ENCODE data around the gene TNIK.

Gene TNIK

DNA sequence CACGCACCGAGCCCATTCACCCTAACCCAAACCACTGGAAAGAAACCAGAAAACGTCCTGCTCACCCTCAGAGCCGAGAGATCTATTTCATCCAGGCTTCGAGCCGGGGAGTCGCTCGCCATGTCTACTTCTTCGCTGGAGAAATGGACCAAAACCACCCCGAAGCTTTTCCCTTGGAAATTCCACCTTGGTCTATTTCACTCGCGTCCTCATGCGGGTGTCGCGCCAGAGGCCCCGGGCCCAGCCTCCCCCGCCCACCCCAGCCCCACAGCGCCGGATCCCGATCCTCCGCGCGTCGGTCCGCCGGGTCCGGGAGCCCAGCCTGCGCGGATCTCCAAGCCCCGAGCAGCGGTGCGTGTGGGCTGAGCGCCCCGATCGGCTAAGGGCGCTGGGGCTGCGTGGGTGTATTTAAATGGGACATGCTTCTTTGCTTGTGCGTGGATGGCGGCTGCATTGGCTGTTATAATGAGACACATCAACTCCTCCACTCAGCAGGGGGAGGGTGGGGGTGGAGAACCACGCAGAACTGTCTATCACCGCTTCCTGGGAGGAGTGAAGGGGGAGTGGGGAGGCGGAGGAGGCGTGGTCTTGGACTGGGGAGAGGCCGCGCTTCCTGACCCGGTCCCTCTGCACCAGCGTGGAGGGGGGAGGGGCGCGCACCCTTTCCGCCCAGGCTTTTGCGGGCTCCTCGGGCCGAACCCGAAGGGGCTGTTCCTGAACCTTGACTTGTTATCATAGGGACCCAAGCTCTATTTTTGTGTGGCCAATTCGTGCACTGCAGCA, at the start of gene TNIK:
TSS of gene TNIK (minus strand) at position 464 of the 783 bp plus-strand sequence. CDS start at position 122, 342 bp downstream.
- DNase-seq, result no peak

DNA sequence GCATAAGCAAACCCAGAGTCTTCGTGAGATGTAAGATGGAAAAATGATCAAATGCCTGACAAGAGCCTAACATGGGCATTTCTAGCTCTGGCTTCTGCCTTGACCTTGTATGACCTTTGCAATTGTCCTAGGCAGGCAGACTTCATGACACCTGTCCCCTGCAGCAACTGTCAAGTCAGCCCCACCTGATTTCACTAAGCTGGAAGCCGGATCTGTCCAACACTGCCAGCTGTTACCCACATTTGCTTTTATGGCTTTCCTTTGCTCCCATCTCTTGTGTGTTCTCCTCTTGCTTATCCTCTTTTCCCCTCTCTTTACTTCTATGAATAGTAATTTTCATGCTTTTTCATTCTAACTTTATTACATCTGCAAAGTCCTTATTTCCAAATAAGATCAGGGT, 48.5 kb upstream of the TNIK start:
- DNase-seq, result no peak

DNA sequence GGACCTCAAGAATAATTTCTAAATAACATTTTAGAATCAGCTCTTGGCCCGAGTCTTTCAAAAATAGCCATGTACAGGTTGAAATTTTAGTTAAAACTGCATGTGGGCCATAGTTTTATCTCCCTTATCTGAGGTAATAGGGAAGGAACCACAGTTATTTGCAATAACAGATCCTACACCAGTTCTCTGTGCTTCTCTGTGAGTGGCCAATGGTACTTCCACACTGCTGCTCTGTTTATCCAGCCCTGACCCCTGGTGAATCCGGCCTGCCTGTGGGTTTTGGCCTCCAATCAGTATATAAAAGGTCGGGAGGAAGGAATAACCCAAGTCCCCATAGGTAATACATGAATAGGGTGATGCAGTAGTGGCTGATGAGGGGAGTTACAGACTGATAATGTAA, 48.0 kb upstream of the TNIK start:
- no peak for DNase-seq

DNA sequence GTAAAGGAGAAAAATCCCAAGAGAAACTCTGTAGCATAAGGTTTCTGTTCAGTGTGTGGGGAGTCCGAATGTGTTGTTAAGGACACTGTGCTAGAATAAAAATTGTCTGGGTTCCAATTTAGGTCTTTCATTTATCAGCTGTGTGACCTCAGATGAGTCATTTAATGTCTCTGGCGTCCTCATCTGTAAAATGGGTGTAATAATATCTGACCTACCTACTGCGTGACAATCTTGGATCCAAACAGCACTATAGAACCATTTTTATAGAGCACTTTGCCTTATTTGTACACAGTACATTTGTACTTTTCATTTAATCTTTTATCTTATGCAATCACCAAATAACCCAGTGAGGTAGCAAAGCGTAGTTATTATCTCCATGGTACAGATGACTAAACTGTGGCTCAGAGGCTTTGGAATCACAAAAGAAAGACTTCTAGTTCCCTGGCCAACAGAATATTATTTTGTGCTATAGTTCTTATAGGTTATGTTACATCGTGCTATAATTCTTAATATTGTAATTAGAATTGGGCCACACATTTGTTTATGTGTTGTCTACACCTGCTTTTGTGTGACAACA, 46.6 kb upstream of the TNIK start:
- DNase-seq, result no peak

DNA sequence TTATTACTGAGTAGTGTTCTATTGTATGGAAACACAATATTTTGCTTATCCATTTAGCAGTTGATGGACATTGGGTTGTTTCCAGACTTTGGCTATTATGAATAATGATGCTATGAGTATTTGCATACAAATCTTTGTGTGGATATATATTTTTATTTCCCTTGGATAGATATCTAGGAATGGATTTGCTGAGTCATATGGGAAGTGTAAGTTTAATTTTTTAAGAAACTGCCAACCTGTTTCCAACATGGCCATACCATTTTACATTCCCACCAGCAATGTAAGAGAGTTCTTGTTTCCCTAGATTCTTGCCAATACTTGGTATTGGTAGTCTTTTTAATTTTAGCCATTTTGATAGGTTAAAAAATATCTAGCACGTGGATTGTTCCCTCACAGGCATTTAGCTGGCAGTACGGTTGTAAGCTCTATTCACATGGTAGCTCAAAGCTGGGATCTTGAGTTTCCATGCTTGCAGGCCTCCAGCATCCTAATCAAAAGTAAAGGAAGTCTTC, 45.7 kb upstream of the TNIK start:
- no peak for DNase-seq

DNA sequence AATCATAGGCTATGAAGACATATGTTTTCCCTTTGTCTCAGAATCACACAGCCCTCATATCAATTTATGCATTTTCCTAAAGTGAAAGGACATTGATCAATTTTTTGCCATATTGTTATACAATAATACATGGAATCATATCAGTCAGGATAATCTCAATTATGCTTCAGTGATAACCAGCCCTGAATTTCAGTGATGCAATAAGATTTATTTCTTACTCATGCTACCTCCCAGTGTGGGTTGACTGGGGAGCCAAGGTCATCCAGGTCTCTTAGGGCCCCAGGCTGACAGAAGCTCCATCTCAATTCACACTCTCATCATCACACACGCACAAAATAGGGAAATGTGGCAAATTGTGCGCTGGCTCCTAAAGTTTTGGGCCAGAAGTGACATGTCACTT, 44.2 kb upstream of the TNIK start:
- DNase-seq, result no peak

DNA sequence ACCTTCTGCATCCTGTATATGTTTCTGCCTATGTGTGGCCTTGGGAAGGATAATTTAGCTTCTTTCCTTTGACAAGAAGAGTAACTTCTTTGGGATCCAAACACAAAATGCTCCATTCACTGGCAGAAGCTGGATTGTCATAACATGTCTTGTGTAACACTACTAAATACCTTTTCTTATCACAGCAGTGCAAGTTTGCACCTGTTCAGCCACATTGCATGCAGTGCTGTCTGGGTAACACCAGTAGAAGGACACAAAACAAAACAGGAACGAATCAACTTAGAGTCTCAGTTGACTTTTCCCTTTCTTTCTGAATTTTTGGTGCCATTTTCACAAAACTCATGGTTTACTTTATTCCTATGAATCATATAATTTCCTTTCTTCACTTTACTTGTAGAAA, 43.6 kb upstream of the TNIK start:
- DNase-seq, result no peak

DNA sequence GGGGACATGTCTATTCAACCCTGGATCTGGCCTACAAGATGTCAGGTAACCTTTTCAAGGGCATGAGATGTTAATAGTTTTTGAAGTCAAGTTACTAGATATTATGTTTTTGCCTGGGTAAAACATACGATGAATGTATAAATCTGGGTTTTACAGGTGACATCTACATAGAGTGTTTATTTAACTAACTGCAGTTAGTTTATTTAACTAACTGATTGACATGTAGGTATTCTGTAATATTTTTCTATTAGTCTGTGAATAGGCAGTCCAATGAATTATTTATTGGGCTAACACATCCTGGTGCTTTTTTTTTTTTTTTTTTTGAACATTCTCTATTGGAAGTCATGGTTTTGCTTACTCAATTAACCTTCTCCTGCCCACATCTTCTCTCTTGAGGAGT, 38.7 kb upstream of the TNIK start:
- DNase-seq, result no peak

DNA sequence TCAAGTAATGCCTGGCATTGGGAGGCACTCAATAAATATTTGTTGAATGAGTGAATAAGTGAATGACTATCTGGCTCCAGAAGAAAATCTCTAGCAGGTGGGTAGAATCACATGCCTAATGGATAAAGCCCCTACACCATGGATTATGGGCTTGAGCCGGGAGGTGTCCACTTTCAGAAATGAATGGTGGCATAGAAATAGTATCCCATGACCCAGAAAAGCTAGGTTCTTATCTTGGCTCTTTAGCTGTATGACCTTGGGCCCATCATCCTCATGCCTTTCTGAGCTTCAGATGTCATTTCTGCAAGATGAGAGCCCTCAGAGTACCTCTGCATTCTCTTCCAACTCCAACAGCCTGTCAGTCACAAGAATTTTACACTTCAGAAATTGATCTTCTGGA, 37.3 kb upstream of the TNIK start:
- no peak for DNase-seq

DNA sequence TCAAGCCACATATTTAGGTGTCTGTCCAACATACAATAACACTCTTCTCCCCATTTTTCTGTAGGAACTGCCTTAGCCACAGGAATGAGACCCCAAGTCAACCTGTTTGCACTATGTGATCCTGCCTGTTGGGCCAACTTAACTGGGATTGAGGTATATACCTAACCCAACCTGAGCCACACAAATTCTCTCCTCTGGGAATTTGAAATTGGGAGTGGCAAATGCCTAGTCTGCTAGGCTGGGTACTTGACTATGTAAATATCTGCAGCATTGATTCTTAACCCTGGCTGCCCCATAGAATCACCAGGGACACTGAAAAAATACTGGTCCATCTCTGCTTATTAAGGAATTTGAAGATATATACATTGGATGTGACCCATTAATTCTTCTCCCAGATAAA, 35.2 kb upstream of the TNIK start:
- no peak for DNase-seq

DNA sequence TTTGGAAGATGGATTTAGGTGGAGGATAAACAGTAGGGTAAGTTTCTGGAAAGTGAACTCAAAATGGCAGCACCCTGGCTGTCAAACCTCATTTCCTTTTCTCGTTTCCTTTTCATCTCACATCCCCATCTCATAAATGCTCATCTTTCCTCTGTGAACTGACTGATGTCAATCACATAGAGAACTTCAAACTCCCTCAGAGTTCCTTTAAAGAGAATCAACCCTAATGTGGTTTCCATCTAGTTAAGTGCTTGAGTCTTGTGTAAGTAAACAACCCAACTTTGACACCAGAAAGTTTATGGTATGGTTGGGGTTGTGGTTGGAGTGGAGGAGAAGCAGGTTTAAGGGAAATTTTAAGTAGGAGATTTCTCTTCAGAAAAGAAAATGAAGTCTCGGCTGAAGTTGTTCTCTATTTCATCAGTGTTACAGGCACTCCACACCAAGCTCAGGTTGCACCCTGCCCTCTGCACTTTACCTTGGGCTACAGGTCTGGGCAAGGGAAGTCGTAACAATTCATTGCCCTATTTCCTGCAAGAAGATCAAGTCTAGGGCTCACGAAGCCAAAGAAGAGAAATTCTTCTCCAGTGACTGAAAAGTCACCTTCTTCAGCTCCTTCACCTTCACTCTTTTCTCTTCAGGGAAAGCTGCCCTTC, 34.4 kb upstream of the TNIK start:
- DNase-seq, result no peak

DNA sequence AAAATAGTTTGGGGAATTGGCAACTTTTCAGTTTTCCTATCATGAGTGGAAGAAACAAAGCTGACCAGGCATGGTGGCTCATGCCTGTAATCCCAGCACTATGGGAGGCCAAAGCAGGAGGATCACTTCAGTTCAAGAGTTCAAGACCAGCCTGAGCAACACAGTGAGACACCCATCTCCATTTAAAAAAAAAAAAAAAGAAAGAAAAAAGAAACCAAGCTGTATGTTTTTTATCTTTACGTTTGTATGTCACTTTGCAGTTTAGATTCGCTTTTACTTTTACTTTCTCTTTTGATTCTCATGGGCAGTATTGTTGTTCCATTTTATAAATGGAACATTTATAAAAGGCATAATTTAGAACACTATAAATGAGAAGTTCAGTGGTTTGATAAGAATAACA, 31.2 kb upstream of the TNIK start:
- no peak for DNase-seq

DNA sequence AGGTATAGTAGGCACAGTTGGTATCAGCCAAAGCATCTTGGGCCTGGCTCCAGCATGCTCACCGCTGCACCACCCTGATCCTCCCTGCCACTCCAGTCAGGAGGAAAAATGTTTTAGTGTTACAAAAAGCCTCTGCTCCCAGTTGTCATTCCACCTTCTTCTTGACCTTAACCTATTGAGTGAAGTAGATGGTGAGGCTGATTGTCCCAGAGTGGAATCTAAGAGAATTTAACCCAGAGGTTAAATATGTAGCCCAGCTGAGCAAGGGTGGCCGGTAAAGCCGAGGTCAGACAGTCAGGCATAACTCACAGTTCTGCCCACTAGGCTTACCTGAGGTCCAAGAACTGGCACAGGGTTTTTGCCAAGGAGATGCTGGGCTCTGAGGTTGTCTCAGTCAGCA, 30.7 kb upstream of the TNIK start:
- no peak for DNase-seq

DNA sequence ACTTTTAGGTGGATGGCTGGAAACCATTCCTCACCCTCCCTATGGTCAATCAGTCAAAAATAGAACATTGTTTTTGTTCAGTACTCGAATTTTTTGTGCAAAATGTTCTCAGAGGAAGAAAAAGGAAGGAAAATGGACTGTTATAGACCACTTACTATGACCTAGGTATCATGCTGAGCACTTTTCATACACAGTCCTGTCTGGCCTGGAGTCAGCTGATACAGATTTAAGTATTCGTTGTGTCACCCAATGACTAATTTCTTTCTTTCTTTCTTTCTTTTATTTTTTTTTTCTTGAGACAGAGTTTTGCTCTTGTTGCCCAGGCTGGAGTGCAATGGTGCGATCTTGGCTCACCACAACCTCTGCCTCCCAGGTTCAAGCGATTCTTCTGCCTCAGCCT, 29.1 kb upstream of the TNIK start:
- DNase-seq, result no peak

DNA sequence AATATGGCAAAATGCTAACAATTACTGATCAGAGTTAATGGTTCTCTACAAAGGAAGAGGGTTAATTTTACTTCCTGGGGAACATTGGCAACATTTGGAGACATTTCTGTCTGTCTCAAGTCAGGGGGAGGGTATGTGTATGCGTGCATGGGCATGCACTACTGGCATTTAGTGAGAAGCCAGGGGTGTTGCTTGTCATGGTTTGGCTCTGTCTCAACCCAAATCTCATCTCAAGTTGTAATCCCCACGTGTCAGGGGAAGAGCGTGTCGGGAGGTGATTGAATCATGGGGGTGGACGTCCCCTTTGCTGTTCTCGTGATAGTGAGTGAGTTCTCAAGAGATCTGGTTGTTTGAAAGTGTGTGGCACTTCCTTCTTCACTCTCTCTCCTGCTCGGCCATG, 28.3 kb upstream of the TNIK start:
- DNase-seq, result no peak

DNA sequence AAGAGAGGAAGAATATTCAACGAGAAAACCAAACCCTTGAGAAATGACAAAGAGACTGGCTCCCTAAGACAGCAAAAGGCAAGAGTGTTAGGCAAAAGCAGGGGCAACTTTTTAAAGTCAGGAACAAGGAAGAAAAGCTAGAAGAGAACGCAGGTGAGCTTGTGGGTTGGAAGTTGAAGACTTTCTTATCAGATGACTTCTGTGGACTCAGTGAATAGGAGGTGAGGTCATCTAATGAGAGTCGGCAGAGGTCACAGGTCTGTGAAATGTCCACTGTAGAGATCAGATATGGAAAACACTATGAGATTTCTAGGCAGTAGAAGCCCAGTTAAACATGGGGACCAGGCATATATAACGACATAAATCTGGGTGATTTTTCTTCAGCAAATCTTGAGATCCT, 27.2 kb upstream of the TNIK start:
- no peak for DNase-seq

DNA sequence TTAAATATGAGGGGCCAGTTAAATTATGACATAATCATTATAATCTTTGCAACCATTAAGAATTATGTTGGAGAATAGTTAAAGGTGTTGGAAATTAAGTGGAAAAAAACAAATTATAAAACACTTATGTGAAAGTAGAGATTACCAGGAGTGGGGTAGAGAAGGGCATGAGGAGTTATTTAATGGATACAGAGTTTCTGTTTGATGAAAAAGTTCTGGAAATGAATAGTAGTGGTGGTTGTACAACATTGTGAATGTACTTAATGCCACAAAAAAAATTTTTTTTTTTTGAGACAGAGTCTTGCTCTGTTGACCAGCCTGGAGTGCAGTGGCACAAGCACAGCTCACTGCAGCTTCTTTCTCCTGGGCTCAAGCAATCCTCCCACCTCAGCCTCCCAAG, 25.1 kb upstream of the TNIK start:
- DNase-seq, result no peak

DNA sequence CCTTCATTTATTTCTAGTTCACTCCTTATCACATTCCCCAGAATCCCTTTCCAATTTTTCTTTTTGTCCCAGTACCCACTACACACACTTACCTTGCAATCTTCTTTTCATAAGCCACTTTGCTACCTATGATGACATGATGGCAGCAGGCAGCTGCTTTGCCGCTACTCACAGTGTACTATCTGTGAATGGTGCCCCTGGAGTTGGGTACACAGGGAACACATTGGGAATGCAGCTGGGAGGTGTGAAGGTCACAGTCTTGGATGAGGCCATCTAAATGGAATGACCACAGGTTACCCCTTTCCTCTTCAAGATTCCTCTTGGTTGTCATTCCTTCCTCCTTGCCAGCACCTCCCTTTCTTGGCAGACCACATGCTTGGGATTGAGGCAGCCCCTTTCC, 20.8 kb upstream of the TNIK start:
- DNase-seq, result no peak

DNA sequence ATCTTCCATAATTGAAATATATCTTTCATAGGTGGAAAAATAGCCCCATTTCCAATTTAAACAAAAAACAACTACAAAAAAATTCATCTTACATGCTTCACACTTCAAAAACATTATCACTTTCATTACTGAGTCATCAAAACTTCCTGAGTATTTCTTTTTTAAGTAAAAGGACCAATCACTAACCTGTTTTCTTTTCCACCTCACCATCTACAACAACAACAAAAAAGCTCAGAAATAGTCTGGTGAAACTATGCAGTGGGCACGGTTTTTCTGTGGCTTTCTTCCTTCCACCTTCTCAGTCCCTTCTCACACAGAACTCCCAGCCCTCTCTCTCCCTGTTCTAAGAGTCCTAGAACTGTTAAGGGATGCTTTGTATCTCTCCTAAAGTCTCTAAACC, 20.3 kb upstream of the TNIK start:
- no peak for DNase-seq

DNA sequence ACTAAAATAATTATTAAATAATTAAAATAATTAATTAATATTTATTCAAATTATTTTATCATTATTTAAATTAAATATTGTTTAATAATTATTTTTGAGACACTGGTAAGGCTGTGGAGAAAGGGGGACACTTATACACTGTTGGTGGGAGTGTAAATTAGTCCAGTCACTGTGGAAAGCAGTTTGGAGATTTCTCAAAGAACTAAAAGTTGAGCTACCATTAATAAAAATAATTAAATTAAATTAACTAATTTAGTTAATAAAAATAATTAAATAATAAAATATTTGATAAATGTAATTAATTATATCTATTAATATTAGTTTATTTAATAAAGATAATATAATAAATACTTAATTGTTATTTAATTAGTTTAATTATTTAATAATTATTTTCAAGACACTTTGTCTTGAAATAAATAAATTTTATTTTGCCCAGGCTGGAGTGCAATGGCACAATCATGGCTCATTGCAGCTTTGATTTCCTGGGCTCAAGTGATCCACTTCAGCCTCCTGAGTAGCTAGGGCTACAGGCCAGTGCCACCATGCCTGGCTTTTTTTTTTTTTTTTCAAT, 16.4 kb upstream of the TNIK start:
- no peak for DNase-seq

DNA sequence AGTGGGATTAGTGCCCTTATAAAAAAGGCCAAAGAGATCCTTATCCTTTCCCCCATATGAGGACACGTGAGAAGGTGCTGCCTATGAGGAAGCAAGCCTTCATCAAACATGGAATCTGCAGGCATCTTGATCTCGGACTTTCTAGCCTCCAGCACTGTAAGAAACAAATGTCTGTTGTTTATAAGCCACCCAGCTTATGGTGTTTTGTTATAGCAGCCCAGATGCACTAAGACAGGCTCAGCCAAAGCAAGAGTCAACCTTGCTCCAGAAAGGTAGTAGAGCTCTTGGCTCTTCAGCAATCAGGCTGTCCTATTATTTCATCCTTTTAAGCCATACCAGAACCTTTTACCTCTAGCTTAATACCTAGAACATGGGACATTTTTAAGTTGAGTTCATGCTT, 12.3 kb upstream of the TNIK start:
- DNase-seq, result no peak

DNA sequence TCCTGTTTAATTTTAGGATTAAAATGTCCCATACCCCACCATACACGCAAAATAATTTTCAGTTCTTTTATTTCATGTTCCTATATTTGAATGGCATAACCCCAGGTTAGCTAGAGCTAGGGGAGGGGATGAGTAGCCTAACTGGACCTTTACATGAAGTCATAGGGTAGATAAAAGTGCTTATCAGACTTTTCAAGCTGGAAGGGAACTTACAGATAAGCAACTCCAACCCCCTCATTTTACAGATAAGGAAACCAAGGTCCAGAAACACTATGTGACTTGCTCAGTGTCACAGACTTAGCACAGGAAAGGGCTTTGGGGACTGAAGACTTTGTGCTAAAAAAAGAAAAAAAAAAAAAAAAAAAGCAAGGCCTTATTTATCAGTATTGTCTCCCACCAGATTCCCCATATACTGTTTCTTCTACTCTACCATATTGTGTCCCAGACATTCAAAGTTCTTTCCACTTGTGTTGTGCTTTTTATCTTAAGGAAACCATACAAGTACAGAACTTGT, 10.6 kb upstream of the TNIK start:
- DNase-seq, result no peak

DNA sequence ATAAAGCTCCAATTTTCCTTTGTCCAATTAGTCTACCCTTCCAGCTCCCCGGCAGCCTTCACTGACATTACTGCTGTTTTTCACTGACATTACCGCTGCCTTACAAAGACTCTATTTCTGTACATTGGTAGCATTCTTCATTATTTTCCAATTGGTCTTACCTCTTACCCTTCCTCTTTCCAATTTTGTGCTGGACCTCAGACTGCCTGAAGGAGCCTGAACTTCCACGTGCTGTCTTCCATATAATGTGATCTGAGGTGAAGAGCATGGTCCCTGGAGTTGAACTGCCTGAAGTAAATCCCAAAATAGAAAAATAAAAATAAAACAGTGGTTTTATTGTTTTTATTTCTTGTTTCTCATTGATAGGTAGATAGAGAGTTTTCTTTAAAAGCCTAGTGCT, 9.2 kb upstream of the TNIK start:
- DNase-seq, result no peak

All from GF-D8 (cell line).